RWPE2 (cell line): ENCODE measurements around the gene ZBTB45.
A peak's percentile ranks its signal among the peaks of the same experiment; 100 is the strongest.

Experiments used
- ATAC-seq: fragments of 200-7000 bp; cut with Tn5 transposase; 3 replicates; pipeline ENCODE4 v1.9.1; 2021; ENCODE audit warnings: low read depth
- DNase-seq: peaks from one replicate; pipeline ENCODE4 v3.0.0-alpha.2; 2020; ENCODE audit warnings: low spot score
- H3K27ac ChIP-seq: fragments of 450-650 bp; 2 replicates; pipeline ENCODE4 v1.5.1; 2017; ENCODE audit warnings: mild to moderate bottlenecking; ENCODE audit not compliant: poor library complexity, severe bottlenecking
- H3K27me3 ChIP-seq: fragments of 250-450 bp; sonication (Bioruptor Pico); 2 replicates; pipeline ENCODE4 v1.5.1; 2021; ENCODE audit warnings: mild to moderate bottlenecking, moderate library complexity; ENCODE audit not compliant: insufficient read depth, poor library complexity, severe bottlenecking
- H3K36me3 ChIP-seq: fragments of 250-450 bp; sonication (Bioruptor Pico); 2 replicates; pipeline ENCODE4 v1.5.1; 2020; ENCODE audit warnings: low read depth, mild to moderate bottlenecking, moderate library complexity
- H3K4me1 ChIP-seq: fragments of 250-450 bp; sonication (Bioruptor Pico); 2 replicates; pipeline ENCODE4 v1.5.1; 2021; ENCODE audit warnings: mild to moderate bottlenecking, moderate library complexity; ENCODE audit not compliant: insufficient read depth, poor library complexity, severe bottlenecking
- H3K4me3 ChIP-seq: fragments of 250-450 bp; sonication (Bioruptor Pico); 2 replicates; pipeline ENCODE4 v1.5.1; 2021; ENCODE audit warnings: mild to moderate bottlenecking, moderate library complexity; ENCODE audit not compliant: severe bottlenecking
- H3K9me3 ChIP-seq: fragments of 250-450 bp; sonication (Bioruptor Pico); 2 replicates; pipeline ENCODE4 v1.5.1; 2021; ENCODE audit warnings: mild to moderate bottlenecking, moderate library complexity; ENCODE audit not compliant: severe bottlenecking
- TF ChIP-seq, protein P1 (sequence below): fragments of 450-650 bp; IDR thresholded peaks from one replicate; pipeline ENCODE4 v1.5.1; 2017; ENCODE audit warnings: mild to moderate bottlenecking, moderate library complexity; ENCODE audit not compliant: poor library complexity, severe bottlenecking

Gene ZBTB45

GRCh38 chr19:58557221-58558065 lies 37.8 kb upstream of the ZBTB45 start:
- ATAC-seq: no peak
- TF ChIP-seq, protein P1, sequence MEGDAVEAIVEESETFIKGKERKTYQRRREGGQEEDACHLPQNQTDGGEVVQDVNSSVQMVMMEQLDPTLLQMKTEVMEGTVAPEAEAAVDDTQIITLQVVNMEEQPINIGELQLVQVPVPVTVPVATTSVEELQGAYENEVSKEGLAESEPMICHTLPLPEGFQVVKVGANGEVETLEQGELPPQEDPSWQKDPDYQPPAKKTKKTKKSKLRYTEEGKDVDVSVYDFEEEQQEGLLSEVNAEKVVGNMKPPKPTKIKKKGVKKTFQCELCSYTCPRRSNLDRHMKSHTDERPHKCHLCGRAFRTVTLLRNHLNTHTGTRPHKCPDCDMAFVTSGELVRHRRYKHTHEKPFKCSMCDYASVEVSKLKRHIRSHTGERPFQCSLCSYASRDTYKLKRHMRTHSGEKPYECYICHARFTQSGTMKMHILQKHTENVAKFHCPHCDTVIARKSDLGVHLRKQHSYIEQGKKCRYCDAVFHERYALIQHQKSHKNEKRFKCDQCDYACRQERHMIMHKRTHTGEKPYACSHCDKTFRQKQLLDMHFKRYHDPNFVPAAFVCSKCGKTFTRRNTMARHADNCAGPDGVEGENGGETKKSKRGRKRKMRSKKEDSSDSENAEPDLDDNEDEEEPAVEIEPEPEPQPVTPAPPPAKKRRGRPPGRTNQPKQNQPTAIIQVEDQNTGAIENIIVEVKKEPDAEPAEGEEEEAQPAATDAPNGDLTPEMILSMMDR: no peak
- Histone ChIP-seq H3K4me1 (no peaks in the 10 kb centered on the region), H3K27me3 (no peaks in the 10 kb centered on the region), H3K9me3 (no peaks in the 10 kb centered on the region), H3K27ac (peak overlapping the region; percentile 90), H3K36me3 (peaks cover 14% of the 10 kb centered on the region), H3K4me3 (peak overlapping the region; percentile 64)
- no peak for DNase-seq

DNA sequence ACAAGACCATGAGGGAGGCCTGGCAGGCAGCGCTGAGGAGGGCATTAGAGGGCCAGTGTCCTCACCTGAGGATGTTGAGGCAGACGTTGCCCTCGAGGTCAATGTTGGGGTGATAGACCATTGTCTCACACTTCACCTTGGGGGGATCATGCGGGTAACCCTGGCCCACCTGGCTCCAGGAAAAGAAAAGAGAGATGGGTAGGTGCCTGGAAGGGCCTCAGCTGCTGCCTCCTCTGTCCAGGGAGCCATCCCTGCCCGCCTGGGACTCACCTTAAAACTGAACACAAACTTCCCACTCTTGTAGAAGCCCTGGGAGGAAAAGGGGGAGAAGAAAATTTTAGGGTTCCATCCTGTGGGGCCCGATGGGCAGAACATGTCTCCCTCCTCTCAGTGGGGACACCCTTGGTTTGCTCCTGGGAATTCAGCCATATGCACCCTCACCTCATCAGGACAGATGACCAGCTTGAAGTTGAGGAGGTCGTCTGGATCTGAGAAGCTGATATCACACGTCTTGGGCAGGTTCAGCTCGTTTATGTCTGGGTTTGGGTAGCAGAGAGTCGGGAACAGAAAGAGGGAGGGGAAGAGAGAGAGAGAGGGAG lies 37.1 kb upstream of the ZBTB45 start:
- TF ChIP-seq, protein P1: no peak
- peaks cover 21% of the 10 kb centered on the region for H3K36me3 ChIP-seq
- ATAC-seq (no peak), DNase-seq (no peak)
- H3K27me3 ChIP-seq: no peaks in the 10 kb centered on the region
- peak overlapping the region; percentile 90 for H3K27ac ChIP-seq
- H3K4me3 ChIP-seq: peak overlapping the region; percentile 64
- H3K9me3 ChIP-seq: no peaks in the 10 kb centered on the region
- H3K4me1 ChIP-seq: no peaks in the 10 kb centered on the region

- ATAC-seq (no peak), DNase-seq (no peak)
- no peaks in the 10 kb centered on the region for H3K4me1 ChIP-seq
- H3K27me3 ChIP-seq: no peaks in the 10 kb centered on the region
- H3K36me3 ChIP-seq: peaks cover 28% of the 10 kb centered on the region
- H3K27ac ChIP-seq: peak overlapping the region; percentile 90
- no peak overlapping the region for H3K4me3 ChIP-seq
- H3K9me3 ChIP-seq: no peaks in the 10 kb centered on the region
- TF ChIP-seq, protein P1: no peak
These were observed 36.5 kb upstream of the ZBTB45 start for GRCh38 chr19:58555920-58556621.

GRCh38 chr19:58555369-58555885 lies 35.8 kb upstream of the ZBTB45 start:
- ATAC-seq: no peak
- H3K36me3 ChIP-seq: peaks cover 34% of the 10 kb centered on the region

More at GRCh38 chr19:58555369-58555885, 35.8 kb upstream of the ZBTB45 start:
- H3K4me1 ChIP-seq: no peaks in the 10 kb centered on the region
- H3K4me3 ChIP-seq: peak overlapping the region; percentile 45
- H3K9me3 ChIP-seq: no peaks in the 10 kb centered on the region
- no peaks in the 10 kb centered on the region for H3K27me3 ChIP-seq
- DNase-seq: no peak
- TF ChIP-seq, protein P1: no peak
- H3K27ac ChIP-seq: peak overlapping the region; percentile 90
